H1 (cell line): ENCODE data around the gene ABCC4. TPM values are rescaled to one million over a fixed set of nuclear protein-coding genes. Genes with fewer than 3 reads are reported as not detected.

Experiments used
- CTCF ChIA-PET: fragments of 300-600 bp; sonication (Branson Sonifier 250); formaldehyde crosslinking; loops from one replicate; lab custom pipeline; 2021; ENCODE audit not compliant: partially characterized antibody; lab: Charles Lee
- POLR2A ChIA-PET: fragments of 300-600 bp; sonication (Branson Sonifier 250); formaldehyde crosslinking; loops from one replicate; lab custom pipeline; 2021; ENCODE audit warnings: inconsistent platforms; ENCODE audit not compliant: partially characterized antibody; lab: Charles Lee
- DNase-seq, 2 experiments: peaks; one replicate each; pipeline versions ENCODE4 v3.0.0 to v3.0.0-alpha.2; 2010 to 2022; ENCODE audit warnings: low spot score in 2 of 2, low read depth in 1 of 2, mixed read lengths in 1 of 2
- FAIRE-seq: peaks from 2 replicates; lab custom pipeline; 2011; peaks lifted over from hg19 to GRCh38; lab: Jason Lieb, UNC
- H2AFZ ChIP-seq: 2 replicates; pipeline ENCODE4 v1.8.1; 2012; ENCODE audit warnings: low read length, inconsistent platforms
- H2AK5ac ChIP-seq: 2 replicates; pipeline ENCODE4 v1.6.1; 2013; ENCODE audit warnings: low read depth, low read length
- H2BK120ac ChIP-seq: replicated peaks from 2 replicates; pipeline ENCODE3; 2013; ENCODE audit warnings: low read depth, low read length, inconsistent platforms
- H2BK12ac ChIP-seq: 2 replicates; pipeline ENCODE4 v1.6.1; 2013; ENCODE audit warnings: low read depth, low read length
- H2BK15ac ChIP-seq: 2 replicates; pipeline ENCODE4 v1.6.1; 2013; ENCODE audit warnings: low read length
- H2BK20ac ChIP-seq: 2 replicates; pipeline ENCODE4 v1.6.1; 2013; ENCODE audit warnings: low read length
- H2BK5ac ChIP-seq: 2 replicates; pipeline ENCODE4 v1.6.1; 2013; ENCODE audit warnings: low read depth, low read length
- H3K14ac ChIP-seq: 2 replicates; pipeline ENCODE4 v1.6.1; 2013; ENCODE audit warnings: inconsistent platforms; ENCODE audit not compliant: insufficient read length
- H3K18ac ChIP-seq: 2 replicates; pipeline ENCODE4 v1.6.1; 2013; ENCODE audit warnings: low read length; ENCODE audit errors: extremely low read depth
- H3K23ac ChIP-seq: 2 replicates; pipeline ENCODE4 v1.6.1; 2013; ENCODE audit warnings: inconsistent platforms; ENCODE audit not compliant: insufficient read length
- H3K23me2 ChIP-seq: 2 replicates; pipeline ENCODE4 v1.6.1; 2013; ENCODE audit warnings: low read depth, low read length
- H3K27ac ChIP-seq: 2 replicates; pipeline ENCODE4 v1.6.1; 2011; ENCODE audit warnings: low read depth, low read length, inconsistent platforms
- H3K27me3 ChIP-seq, 4 experiments: replicated peaks in 1 of 4; 1 replicate in 1 of 4; 2 replicates in 3 of 4; pipeline versions ENCODE4 v1.6.1 to v1.8.1; 2011 to 2013; ENCODE audit warnings: low read length in 3 of 4, mild to moderate bottlenecking in 3 of 4, inconsistent platforms in 2 of 4, mixed read lengths in 2 of 4, moderate library complexity in 1 of 4; ENCODE audit not compliant: control insufficient read depth in 3 of 4, insufficient read depth in 3 of 4; ENCODE audit errors: extremely low read depth in 1 of 4
- H3K36me3 ChIP-seq, 4 experiments: 2 replicates each; pipeline versions ENCODE4 v1.6.1 to v1.8.1; 2011 to 2013; ENCODE audit warnings: mild to moderate bottlenecking in 4 of 4, low read length in 3 of 4, moderate library complexity in 2 of 4, control low read depth in 1 of 4, inconsistent platforms in 1 of 4; ENCODE audit not compliant: insufficient read depth in 4 of 4, control insufficient read depth in 2 of 4
- H3K4ac ChIP-seq: replicated peaks from 2 replicates; pipeline ENCODE3; 2013; ENCODE audit warnings: low read length, low read depth, mixed read lengths, inconsistent platforms; ENCODE audit not compliant: insufficient read length
- H3K4me1 ChIP-seq, 4 experiments: replicated peaks in 1 of 4; 1 replicate in 1 of 4; 2 replicates in 3 of 4; pipeline versions ENCODE4 v1.6.1 to v1.8.1; 2011 to 2013; ENCODE audit warnings: low read length in 3 of 4, inconsistent platforms in 2 of 4, mixed read lengths in 1 of 4; ENCODE audit not compliant: insufficient read depth in 4 of 4, control insufficient read depth in 3 of 4
- H3K4me2 ChIP-seq, 2 experiments: 2 replicates each; pipeline versions ENCODE4 v1.6.1 to v1.8.1; 2011 to 2013; ENCODE audit warnings: low read depth in 2 of 2, low read length in 2 of 2, control low read depth in 1 of 2, inconsistent platforms in 1 of 2, mild to moderate bottlenecking in 1 of 2; ENCODE audit not compliant: insufficient read depth in 1 of 2
- H3K4me3 ChIP-seq, 4 experiments: fragments of 200-600, 300-600 bp in 1 of 4; sonication (generic), shearing (Covaris generic), sonication (Bioruptor Twin) in 1 of 4; 2 replicates each; pipeline versions ENCODE4 v1.5.1 to v1.8.1; 2011 to 2016; ENCODE audit warnings: low read length in 4 of 4, low read depth in 3 of 4, control low read depth in 2 of 4, inconsistent platforms in 2 of 4, mild to moderate bottlenecking in 2 of 4, mixed read lengths in 1 of 4, moderate library complexity in 1 of 4; ENCODE audit not compliant: insufficient read depth in 2 of 4; ENCODE audit errors: extremely low read depth in 1 of 4
- H3K56ac ChIP-seq: replicated peaks from 2 replicates; pipeline ENCODE3; 2013; ENCODE audit warnings: low read depth, mild to moderate bottlenecking, mixed read lengths, low read length, inconsistent platforms; ENCODE audit not compliant: insufficient read length
- H3K79me1 ChIP-seq: 2 replicates; pipeline ENCODE4 v1.6.1; 2013; ENCODE audit warnings: low read depth, low read length, control low read depth
- H3K79me2 ChIP-seq, 2 experiments: 2 replicates each; pipeline versions ENCODE4 v1.6.1 to v1.8.1; 2012 to 2013; ENCODE audit warnings: low read length in 2 of 2, mild to moderate bottlenecking in 2 of 2, inconsistent platforms in 1 of 2; ENCODE audit not compliant: insufficient read depth in 2 of 2, control insufficient read depth in 1 of 2
- H3K9ac ChIP-seq, 4 experiments: replicated peaks in 1 of 4; 1 replicate in 1 of 4; 2 replicates in 3 of 4; pipeline versions ENCODE4 v1.6.1 to v1.8.1; 2011 to 2013; ENCODE audit warnings: low read depth in 3 of 4, low read length in 3 of 4, control low read depth in 2 of 4, mild to moderate bottlenecking in 2 of 4, moderate library complexity in 2 of 4, inconsistent platforms in 1 of 4; ENCODE audit errors: extremely low read depth in 1 of 4
- H3K9me3 ChIP-seq, 2 experiments: 2 replicates each; pipeline versions ENCODE4 v1.6.1 to v1.8.1; 2012 to 2013; ENCODE audit warnings: mild to moderate bottlenecking in 2 of 2, moderate library complexity in 2 of 2, control low read depth in 1 of 2, inconsistent platforms in 1 of 2, low read depth in 1 of 2, low read length in 1 of 2, mixed read lengths in 1 of 2; ENCODE audit not compliant: insufficient read depth in 2 of 2
- H4K20me1 ChIP-seq, 2 experiments: replicated peaks in 1 of 2; 2 replicates each; pipeline versions ENCODE3 to v1.8.1; 2011 to 2013; ENCODE audit warnings: inconsistent platforms in 2 of 2, low read length in 2 of 2, mild to moderate bottlenecking in 1 of 2; ENCODE audit not compliant: insufficient read depth in 2 of 2, control insufficient read depth in 1 of 2
- H4K5ac ChIP-seq: 2 replicates; pipeline ENCODE4 v1.6.1; 2013; ENCODE audit warnings: low read length, low read depth, mixed read lengths, inconsistent platforms; ENCODE audit not compliant: insufficient read length
- H4K8ac ChIP-seq: 2 replicates; pipeline ENCODE4 v1.8.0; 2013; ENCODE audit warnings: mild to moderate bottlenecking, moderate library complexity, low read length, inconsistent platforms; ENCODE audit not compliant: insufficient read depth; ENCODE audit errors: extremely low read depth
- H4K91ac ChIP-seq: replicated peaks from 2 replicates; pipeline ENCODE3; 2013; ENCODE audit warnings: low read length, mixed read lengths, inconsistent platforms; ENCODE audit not compliant: insufficient read length
- BRCA1 ChIP-seq: IDR thresholded peaks from 2 replicates; pipeline ENCODE4 v1.6.1; 2012; ENCODE audit warnings: low read depth, low read length, improper control_type of control experiment
- HDAC2 ChIP-seq, 2 experiments: fragments of 300-600 bp in 1 of 2; sonication (generic) in 1 of 2; IDR thresholded peaks; 2 replicates each; pipeline ENCODE4 v1.6.1; 2011 to 2012; ENCODE audit warnings: low read depth in 2 of 2, low read length in 2 of 2, mild to moderate bottlenecking in 2 of 2, moderate library complexity in 2 of 2, borderline replicate concordance in 1 of 2, inconsistent platforms in 1 of 2
- HDAC6 ChIP-seq: IDR thresholded peaks from one replicate; pipeline ENCODE4 v1.7.1; 2012; ENCODE audit warnings: low read depth, mild to moderate bottlenecking, inconsistent platforms, low read length, moderate library complexity
- MAFK ChIP-seq: IDR thresholded peaks from 2 replicates; pipeline ENCODE4 v1.6.1; 2012; ENCODE audit warnings: low read depth, mild to moderate bottlenecking, improper control_type of control experiment, low read length
- NANOG ChIP-seq: IDR thresholded peaks from 2 replicates; pipeline ENCODE4 v1.6.1; 2011; ENCODE audit warnings: low read length, low read depth, mild to moderate bottlenecking, inconsistent platforms; ENCODE audit not compliant: insufficient read depth, poor library complexity, severe bottlenecking
- PHF8 ChIP-seq: fragments of 200-600 bp; sonication (generic); conservative IDR thresholded peaks from 2 replicates; pipeline ENCODE4 v1.7.1; 2012; ENCODE audit warnings: low read depth, mild to moderate bottlenecking, inconsistent platforms, low read length, moderate library complexity
- RBBP5 ChIP-seq: IDR thresholded peaks from 2 replicates; pipeline ENCODE4 v1.7.1; 2012; ENCODE audit warnings: low read depth, mild to moderate bottlenecking, inconsistent platforms, low read length, moderate library complexity, borderline replicate concordance
- RFX5 ChIP-seq: IDR thresholded peaks from 2 replicates; pipeline ENCODE4 v1.6.1; 2011; ENCODE audit warnings: low read depth, low read length, improper control_type of control experiment, borderline replicate concordance
- SAP30 ChIP-seq: fragments of 300-600 bp; sonication (generic); IDR thresholded peaks from 2 replicates; pipeline ENCODE4 v1.7.1; 2012; ENCODE audit warnings: low read length, moderate library complexity, mild to moderate bottlenecking, inconsistent platforms; ENCODE audit not compliant: insufficient read depth, insufficient replicate concordance
- SP4 ChIP-seq: IDR thresholded peaks from 2 replicates; pipeline ENCODE4 v1.6.1; 2012; ENCODE audit warnings: low read length, inconsistent platforms
- TAF1 ChIP-seq: IDR thresholded peaks from 2 replicates; pipeline ENCODE4 v1.6.1; 2011; ENCODE audit warnings: mild to moderate bottlenecking, low read depth, low read length
- TCF12 ChIP-seq: IDR thresholded peaks from 2 replicates; pipeline ENCODE4 v1.6.1; 2011; ENCODE audit warnings: low read depth, mild to moderate bottlenecking, low read length
- YY1 ChIP-seq: IDR thresholded peaks from 2 replicates; pipeline ENCODE4 v1.6.1; 2011; ENCODE audit warnings: low read depth, mild to moderate bottlenecking, low read length
- WGBS, 2 experiments: shearing (Covaris generic) in 1 of 2; methylation state at CpG; one replicate each; pipeline versions ENCODE4 v1.1.6 to v1.1.7; 2013 to 2015; ENCODE audit warnings: low lambda C conversion rate in 2 of 2, mixed read lengths in 2 of 2, inconsistent platforms in 1 of 2, low coverage in 1 of 2, missing lambda C conversion rate in 1 of 2; ENCODE audit not compliant: insufficient replicate concordance in 2 of 2, insufficient coverage in 1 of 2, insufficient read length in 1 of 2; ENCODE audit errors: extremely low coverage in 1 of 2, missing lambda C conversion rate in 1 of 2; 5-methylcytosine and 5-hydroxymethylcytosine counted together
- polyA plus RNA-seq, 7 experiments: library from polyadenylated mRNA; depleted of rRNA in 3 of 7; stranded (reverse) in 5 of 7; unstranded in 2 of 7; fragments of >200 nt in 5 of 7; fragments of 200-250 nt in 2 of 7; gene quantifications; 1 replicate in 5 of 7; 2 replicates in 1 of 7; 4 replicates in 1 of 7; pipeline versions ENCODE4 v1.2.1 to v1.2.3, GENCODE V29; 2011 to 2013; ENCODE audit warnings: missing spikeins in 2 of 7, mixed read lengths in 2 of 7
- total RNA-seq: library from RNA; stranded (reverse); fragmentation: NEBNext Ultra II Directional; extraction: Animal tissue kit (Norgen Biotek cat#: 25700); gene quantifications from 2 replicates; pipeline ENCODE4 v1.2.1, GENCODE V29; 2021
- TF ChIP-seq, protein P1 (sequence below): IDR thresholded peaks from 2 replicates; pipeline ENCODE4 v1.6.1; 2012; ENCODE audit warnings: inconsistent platforms

ABCC4 gene
- total and polyA plus RNA-seq, 2 of the 8 experiments (the other 6 are each of a cell fraction or from before 2014, with no cell fraction given) = 4.0 to 14.1 TPM

- FAIRE-seq (no peak), DNase-seq (no peak)
- H3K27me3 ChIP-seq = no peaks in the 10 kb centered on the region
- ChIA-PET CTCF (interaction anchor here (0.9 to 1.8 kb wide), 7 partner anchors 14 to 332 kb away, joined by 3 to 5 read pairs (median 4); no protein-coding TSS in a partner anchor), POLR2A (no interaction called here)
- H4K5ac ChIP-seq = no peak overlapping the region
- no peak overlapping the region for H2BK5ac ChIP-seq
- no peaks in the 10 kb centered on the region for H3K36me3 ChIP-seq
- TF ChIP-seq SAP30 = no peak
- TF ChIP-seq HDAC2 (IDR thresholded peaks at IDR 0.05; ENCODE audit: borderline replicate concordance in 1 of 2, low read depth in 2 of 2, low read length in 2 of 2) = no peak
- no peak for TF ChIP-seq SP4
- no peak for TF ChIP-seq RFX5
- no peak for TF ChIP-seq TAF1
- no peak for TF ChIP-seq TCF12
- no peak for TF ChIP-seq NANOG
- TF ChIP-seq MAFK = no peak
- no peak for TF ChIP-seq RBBP5
- no peak for TF ChIP-seq PHF8
- no peak for TF ChIP-seq BRCA1
- TF ChIP-seq, protein P1, sequence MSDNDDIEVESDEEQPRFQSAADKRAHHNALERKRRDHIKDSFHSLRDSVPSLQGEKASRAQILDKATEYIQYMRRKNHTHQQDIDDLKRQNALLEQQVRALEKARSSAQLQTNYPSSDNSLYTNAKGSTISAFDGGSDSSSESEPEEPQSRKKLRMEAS = no peak
- no peak for TF ChIP-seq YY1
- no peak for TF ChIP-seq HDAC6
- no peaks in the 10 kb centered on the region for H4K20me1 ChIP-seq
- WGBS, 2 experiments = 93% methylated on average over 5 of the region's 5 CpGs; no CpG with 5 or more reads in 1 of the 2 experiments
- H3K4me1 ChIP-seq = peaks cover 0 to 5% (median 1%) of the 10 kb centered on the region in 4 experiments; a peak in 1 of 7 replicates
- H3K79me2 ChIP-seq = no peaks in the 10 kb centered on the region
- H3K9ac ChIP-seq = no peak overlapping the region
- H3K4ac ChIP-seq = no peak overlapping the region
- no peak overlapping the region for H4K91ac ChIP-seq
- no peak overlapping the region for H3K18ac ChIP-seq
- no peaks in the 10 kb centered on the region for H3K79me1 ChIP-seq
- no peaks in the 10 kb centered on the region for H3K9me3 ChIP-seq
- H2BK120ac ChIP-seq = no peak overlapping the region
- no peak overlapping the region for H2AFZ ChIP-seq
- no peak overlapping the region for H3K27ac ChIP-seq
- H3K4me3 ChIP-seq = no peak overlapping the region
- no peak overlapping the region for H3K4me2 ChIP-seq
- no peak overlapping the region for H2AK5ac ChIP-seq
- no peak overlapping the region for H2BK12ac ChIP-seq
- no peak overlapping the region for H3K23ac ChIP-seq
- H4K8ac ChIP-seq = no peak overlapping the region
- no peak overlapping the region for H2BK20ac ChIP-seq
- H3K14ac ChIP-seq = no peak overlapping the region
- H2BK15ac ChIP-seq = no peak overlapping the region
- H3K56ac ChIP-seq = no peak overlapping the region
- no peaks in the 10 kb centered on the region for H3K23me2 ChIP-seq
These were observed 314.2 kb downstream of the ABCC4 start for GRCh38 chr13:94987081-94987480.
